H1 (cell line): ENCODE results near the gene DLAT. TPM values are rescaled to one million over a fixed set of nuclear protein-coding genes. Genes with fewer than 3 reads are reported as not detected.

Experiments used
- BACH1 ChIP-seq: IDR thresholded peaks from 2 replicates; pipeline ENCODE4 v1.6.1; 2012; ENCODE audit warnings: low read length, improper control_type of control experiment
- CHD1 ChIP-seq: IDR thresholded peaks from 2 replicates; pipeline ENCODE4 v1.6.1; 2012; ENCODE audit warnings: low read depth, low read length, improper control_type of control experiment
- CREB1 ChIP-seq: IDR thresholded peaks from 2 replicates; pipeline ENCODE4 v1.6.1; 2012; ENCODE audit warnings: inconsistent platforms
- EGR1 ChIP-seq: IDR thresholded peaks from 2 replicates; pipeline ENCODE4 v1.6.1; 2011; ENCODE audit warnings: low read depth, low read length, borderline replicate concordance
- EZH2 ChIP-seq: fragments of 200-600 bp; sonication (generic); IDR thresholded peaks from 2 replicates; pipeline ENCODE4 v1.7.1; 2012; ENCODE audit warnings: low read depth, mild to moderate bottlenecking, moderate library complexity, low read length, inconsistent platforms; ENCODE audit not compliant: severe bottlenecking
- GABPA ChIP-seq: IDR thresholded peaks from 2 replicates; pipeline ENCODE4 v1.6.1; 2011; ENCODE audit warnings: mild to moderate bottlenecking, low read length, moderate library complexity, borderline replicate concordance; ENCODE audit not compliant: insufficient read depth
- HDAC2 ChIP-seq, 2 experiments: fragments of 300-600 bp in 1 of 2; sonication (generic) in 1 of 2; IDR thresholded peaks; 2 replicates each; pipeline ENCODE4 v1.6.1; 2011 to 2012; ENCODE audit warnings: low read depth in 2 of 2, low read length in 2 of 2, mild to moderate bottlenecking in 2 of 2, moderate library complexity in 2 of 2, borderline replicate concordance in 1 of 2, inconsistent platforms in 1 of 2
- JUND ChIP-seq: IDR thresholded peaks from 2 replicates; pipeline ENCODE4 v1.6.1; 2011; ENCODE audit warnings: mild to moderate bottlenecking, improper control_type of control experiment, low read length
- KDM1A ChIP-seq: fragments of 200-600, 300-600 bp; sonication (generic); IDR thresholded peaks from 2 replicates; pipeline ENCODE4 v1.7.1; 2016; ENCODE audit warnings: mild to moderate bottlenecking, low read length, borderline replicate concordance
- KDM4A ChIP-seq: IDR thresholded peaks from one replicate; pipeline ENCODE4 v1.7.1; 2012; ENCODE audit warnings: low read depth, mild to moderate bottlenecking, moderate library complexity, low read length, inconsistent platforms; ENCODE audit not compliant: severe bottlenecking
- KDM5A ChIP-seq: fragments of 200-600 bp; IDR thresholded peaks from 2 replicates; pipeline ENCODE4 v1.7.1; 2012; ENCODE audit warnings: mild to moderate bottlenecking, low read length, inconsistent platforms, mixed read lengths
- MAFK ChIP-seq: IDR thresholded peaks from 2 replicates; pipeline ENCODE4 v1.6.1; 2012; ENCODE audit warnings: low read depth, mild to moderate bottlenecking, improper control_type of control experiment, low read length
- NANOG ChIP-seq: IDR thresholded peaks from 2 replicates; pipeline ENCODE4 v1.6.1; 2011; ENCODE audit warnings: low read length, low read depth, mild to moderate bottlenecking, inconsistent platforms; ENCODE audit not compliant: insufficient read depth, poor library complexity, severe bottlenecking
- RBBP5 ChIP-seq: IDR thresholded peaks from 2 replicates; pipeline ENCODE4 v1.7.1; 2012; ENCODE audit warnings: low read depth, mild to moderate bottlenecking, inconsistent platforms, low read length, moderate library complexity, borderline replicate concordance
- RXRA ChIP-seq: IDR thresholded peaks from 2 replicates; pipeline ENCODE4 v1.6.1; 2011; ENCODE audit warnings: low read depth, mild to moderate bottlenecking, low read length, moderate library complexity; ENCODE audit not compliant: insufficient read depth
- SIN3A ChIP-seq, 2 experiments: IDR thresholded peaks in 1 of 2; conservative IDR thresholded peaks in 1 of 2; 2 replicates each; pipeline ENCODE4 v1.6.1; 2011 to 2012; ENCODE audit warnings: low read length in 2 of 2, improper control_type of control experiment in 1 of 2, low read depth in 1 of 2, mild to moderate bottlenecking in 1 of 2
- SIRT6 ChIP-seq: IDR thresholded peaks from one replicate; pipeline ENCODE4 v1.7.1; 2012; ENCODE audit warnings: low read length, inconsistent platforms
- SP1 ChIP-seq: IDR thresholded peaks from 2 replicates; pipeline ENCODE4 v1.6.1; 2011; ENCODE audit warnings: low read depth, low read length
- SP2 ChIP-seq: IDR thresholded peaks from 2 replicates; pipeline ENCODE4 v1.6.1; 2012; ENCODE audit warnings: mild to moderate bottlenecking, low read length, inconsistent platforms
- SRF ChIP-seq: IDR thresholded peaks from 2 replicates; pipeline ENCODE4 v1.6.1; 2011; ENCODE audit warnings: mild to moderate bottlenecking, low read depth, low read length, moderate library complexity
- TAF7 ChIP-seq: optimal IDR thresholded peaks from 2 replicates; pipeline ENCODE3; 2011; ENCODE audit warnings: low read depth, mild to moderate bottlenecking, inconsistent platforms, low read length, moderate library complexity, borderline replicate concordance
- polyA plus RNA-seq, 7 experiments: library from polyadenylated mRNA; depleted of rRNA in 3 of 7; stranded (reverse) in 5 of 7; unstranded in 2 of 7; fragments of >200 nt in 5 of 7; fragments of 200-250 nt in 2 of 7; gene quantifications; 1 replicate in 5 of 7; 2 replicates in 1 of 7; 4 replicates in 1 of 7; pipeline versions ENCODE4 v1.2.1 to v1.2.3, GENCODE V29; 2011 to 2013; ENCODE audit warnings: missing spikeins in 2 of 7, mixed read lengths in 2 of 7
- total RNA-seq: library from RNA; stranded (reverse); fragmentation: NEBNext Ultra II Directional; extraction: Animal tissue kit (Norgen Biotek cat#: 25700); gene quantifications from 2 replicates; pipeline ENCODE4 v1.2.1, GENCODE V29; 2021
- TF ChIP-seq, protein P1 (sequence below): IDR thresholded peaks from 2 replicates; pipeline ENCODE4 v1.6.1; 2011; ENCODE audit warnings: low read depth, mild to moderate bottlenecking, low read length; ENCODE audit not compliant: insufficient read depth

DLAT gene
- total and polyA plus RNA-seq, 2 of the 8 experiments (the other 6 are each of a cell fraction or from before 2014, with no cell fraction given), result 23.1 to 66.2 TPM

DNA sequence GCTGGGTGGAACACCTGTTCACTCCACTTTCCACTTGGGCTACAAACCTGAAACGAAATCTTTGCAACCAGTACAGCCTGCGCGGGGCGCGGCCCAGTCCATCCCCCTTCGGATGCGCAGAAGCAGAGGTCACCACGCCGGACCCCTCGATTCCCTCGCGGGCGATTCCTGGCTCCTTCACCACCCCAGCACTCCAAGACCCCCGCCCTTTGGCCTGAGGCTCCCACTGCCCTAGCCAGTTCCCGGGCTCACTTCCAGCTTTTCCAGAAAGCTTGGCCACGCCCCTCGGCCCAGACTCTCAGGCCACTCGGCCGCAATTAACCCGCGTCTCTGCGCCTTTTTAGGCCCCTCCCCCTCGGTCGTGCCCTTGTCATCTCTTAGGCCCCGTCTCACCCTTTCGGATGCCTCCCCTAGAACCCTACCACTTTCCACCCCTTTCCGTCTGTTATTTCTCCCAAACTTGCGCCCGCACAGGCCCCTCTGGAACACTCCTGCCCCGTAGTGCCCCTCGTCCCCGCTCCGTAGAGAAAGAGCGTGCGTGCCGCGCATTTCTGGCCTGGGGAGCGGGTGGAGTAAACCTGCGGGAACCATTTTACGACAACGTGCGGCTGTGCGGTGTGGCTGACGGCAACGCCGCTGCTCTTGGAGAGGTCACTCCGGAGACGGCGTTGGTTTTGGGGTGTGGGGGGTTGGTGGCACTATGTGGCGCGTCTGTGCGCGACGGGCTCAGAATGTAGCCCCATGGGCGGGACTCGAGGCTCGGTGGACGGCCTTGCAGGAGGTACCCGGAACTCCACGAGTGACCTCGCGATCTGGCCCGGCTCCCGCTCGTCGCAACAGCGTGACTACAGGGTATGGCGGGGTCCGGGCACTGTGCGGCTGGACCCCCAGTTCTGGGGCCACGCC, at the start of gene DLAT (continued):
- TF ChIP-seq, protein P1, sequence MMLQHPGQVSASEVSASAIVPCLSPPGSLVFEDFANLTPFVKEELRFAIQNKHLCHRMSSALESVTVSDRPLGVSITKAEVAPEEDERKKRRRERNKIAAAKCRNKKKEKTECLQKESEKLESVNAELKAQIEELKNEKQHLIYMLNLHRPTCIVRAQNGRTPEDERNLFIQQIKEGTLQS, result peak; percentile 81
- TF ChIP-seq SP2, result no peak
- peak; percentile 62; the same call in 1 of the 2 replicates for TF ChIP-seq EGR1
- no peak for TF ChIP-seq JUND
- no peak for TF ChIP-seq CHD1
- TF ChIP-seq CREB1, result peak; percentile 68
- TF ChIP-seq SP1, result peak; percentile 98
- TF ChIP-seq BACH1, result no peak
- TF ChIP-seq TAF7, result peak; percentile 70
- no peak for TF ChIP-seq SRF
- TF ChIP-seq SIN3A (conservative IDR thresholded peaks at IDR 0.05 in 1 of 2, IDR thresholded peaks at IDR 0.05 in 1 of 2; ENCODE audit: low read depth in 1 of 2, low read length in 2 of 2), result 0 out of 4 replicates have a peak, but pooled peaks have one; percentile 51 to 54
- peak; percentile 17 for TF ChIP-seq NANOG
- TF ChIP-seq RXRA, result no peak
- no peak for TF ChIP-seq GABPA
- no peak; the same call in none of the 2 replicates for TF ChIP-seq KDM5A
- peak; percentile 61 for TF ChIP-seq RBBP5
- no peak for TF ChIP-seq SIRT6
- TF ChIP-seq HDAC2 (IDR thresholded peaks at IDR 0.05; ENCODE audit: borderline replicate concordance in 1 of 2, low read depth in 2 of 2, low read length in 2 of 2), result peak; percentile 22 to 55; a peak in 1 of 4 replicates
- no peak for TF ChIP-seq EZH2
- TF ChIP-seq MAFK, result no peak
- peak; percentile 50; the same call in 1 of the 2 replicates for TF ChIP-seq KDM1A
- TF ChIP-seq KDM4A, result peak; percentile 52
